GM12878 (cell line): ENCODE data around the gene VCPKMT. TPM values are rescaled to one million over a fixed set of nuclear protein-coding genes. Genes with fewer than 3 reads are reported as not detected.
A peak's percentile ranks its signal among the peaks of the same experiment; 100 is the strongest.

Experiments used
- ATAC-seq: fragments of 200-7000 bp; cut with Tn5 transposase; 3 replicates; pipeline ENCODE4 v1.9.1; 2020; ENCODE audit warnings: mild to moderate bottlenecking, moderate library complexity
- BruUV-seq: library from RNA; stranded (reverse); fragments of 400-500 nt; replicated peaks from 2 replicates; lab custom pipeline; 2021; lab: Mats Ljungman, UMichigan
- CTCF ChIA-PET: fragments of 300-600 bp; sonication (Branson Sonifier 250); formaldehyde crosslinking; extraction: SDS; loops from one replicate; lab custom pipeline; 2021; ENCODE audit warnings: inconsistent platforms; lab: Yijun Ruan, JAX
- POLR2A ChIA-PET: fragments of 350-600 bp; formaldehyde crosslinking; extraction: SDS; loops from one replicate; lab custom pipeline; 2021; ENCODE audit warnings: inconsistent platforms; lab: Charles Lee
- RAD21 ChIA-PET: fragments of 300-600 bp; sonication (Branson Sonifier 250); formaldehyde crosslinking; loops from one replicate; lab custom pipeline; 2023; ENCODE audit warnings: antibody characterized with exemption; ENCODE audit not compliant: unreplicated experiment; lab: Charles Lee
- SMC1A ChIA-PET: fragments of 300-600 bp; sonication (Branson Sonifier 250); formaldehyde crosslinking; loops from one replicate; lab custom pipeline; 2023; ENCODE audit not compliant: unreplicated experiment, uncharacterized antibody; lab: Charles Lee
- DNase-seq: peaks from one replicate; pipeline ENCODE4 v3.0.0-alpha.2; 2011; ENCODE audit warnings: low read depth, low spot score
- FAIRE-seq: peaks from 3 replicates; lab custom pipeline; 2011; peaks lifted over from hg19 to GRCh38; lab: Jason Lieb, UNC
- H2AFZ ChIP-seq: 2 replicates; pipeline ENCODE4 v1.6.0; 2011; ENCODE audit warnings: low read depth, low read length, control low read depth; ENCODE audit not compliant: control insufficient read depth
- H3K27ac ChIP-seq: 2 replicates; pipeline ENCODE4 v1.5.1; 2011; ENCODE audit warnings: control low read depth; ENCODE audit not compliant: control insufficient read depth, insufficient read depth
- H3K27me3 ChIP-seq, 2 experiments: replicated peaks in 1 of 2; 2 replicates each; pipeline versions ENCODE4 v1.6.0 to v1.6.1; 2011; ENCODE audit warnings: low read length in 1 of 2; ENCODE audit not compliant: control insufficient read depth in 2 of 2, insufficient read depth in 2 of 2
- H3K36me3 ChIP-seq, 2 experiments: 2 replicates each; pipeline ENCODE4 v1.5.1; 2011; ENCODE audit warnings: low read length in 1 of 2; ENCODE audit not compliant: control insufficient read depth in 2 of 2, insufficient read depth in 2 of 2
- H3K4me1 ChIP-seq: 2 replicates; pipeline ENCODE4 v1.6.1; 2011; ENCODE audit warnings: mild to moderate bottlenecking, low read length, moderate library complexity, mixed read lengths; ENCODE audit not compliant: control insufficient read depth, insufficient read depth
- H3K4me2 ChIP-seq: 2 replicates; pipeline ENCODE4 v1.6.0; 2011; ENCODE audit warnings: control low read depth; ENCODE audit not compliant: control insufficient read depth, insufficient read depth
- H3K4me3 ChIP-seq: fragments of 200-600 bp; sonication (generic); 2 replicates; pipeline ENCODE4 v1.5.1; 2016
- H3K79me2 ChIP-seq: 2 replicates; pipeline ENCODE4 v1.6.0; 2011; ENCODE audit warnings: low read length; ENCODE audit not compliant: control insufficient read depth, insufficient read depth
- H3K9ac ChIP-seq: 2 replicates; pipeline ENCODE4 v1.8.0; 2011; ENCODE audit warnings: low read length, control low read depth, mixed read lengths; ENCODE audit not compliant: control insufficient read depth, insufficient read depth
- H3K9me3 ChIP-seq: replicated peaks from 3 replicates; pipeline ENCODE4 v1.5.1; 2011; ENCODE audit warnings: mild to moderate bottlenecking, low read length; ENCODE audit not compliant: control insufficient read depth, insufficient read depth
- H4K20me1 ChIP-seq: 2 replicates; pipeline ENCODE4 v1.6.0; 2011; ENCODE audit not compliant: control insufficient read depth, insufficient read depth
- BHLHE40 ChIP-seq, 2 experiments: fragments of 450-650 bp in 1 of 2; IDR thresholded peaks; 2 replicates each; pipeline ENCODE4 v1.6.1; 2011 to 2017; ENCODE audit warnings: low read depth in 2 of 2, borderline replicate concordance in 1 of 2, improper control_type of control experiment in 1 of 2, low read length in 1 of 2, mild to moderate bottlenecking in 1 of 2
- CBX3 ChIP-seq: fragments of 200-600 bp; sonication (generic); IDR thresholded peaks from 2 replicates; pipeline ENCODE4 v1.6.1; 2016; ENCODE audit warnings: low read depth, borderline replicate concordance
- CREB1 ChIP-seq: IDR thresholded peaks from 2 replicates; pipeline ENCODE4 v1.6.1; 2012; ENCODE audit warnings: low read depth, mild to moderate bottlenecking, inconsistent platforms
- EGR1 ChIP-seq, 2 experiments: IDR thresholded peaks; 1 replicate in 1 of 2; 2 replicates in 1 of 2; pipeline ENCODE4 v1.6.1; 2011 to 2012; ENCODE audit warnings: low read depth in 2 of 2, low read length in 2 of 2, borderline replicate concordance in 1 of 2, mild to moderate bottlenecking in 1 of 2, moderate library complexity in 1 of 2
- FOXM1 ChIP-seq: IDR thresholded peaks from 2 replicates; pipeline ENCODE4 v1.6.1; 2012; ENCODE audit warnings: low read depth, mild to moderate bottlenecking, inconsistent platforms, low read length, moderate library complexity
- IKZF1 ChIP-seq: fragments of 450-650 bp; conservative IDR thresholded peaks from 2 replicates; pipeline ENCODE4 v1.6.1; 2017; ENCODE audit warnings: antibody characterized with exemption, mild to moderate bottlenecking
- IRF4 ChIP-seq: IDR thresholded peaks from 2 replicates; pipeline ENCODE4 v1.6.1; 2011; ENCODE audit warnings: low read depth, low read length
- POLR2AphosphoS2 ChIP-seq: IDR thresholded peaks from 2 replicates; pipeline ENCODE4 v1.6.1; 2011; ENCODE audit warnings: low read depth, mild to moderate bottlenecking, low read length, improper control_type of control experiment, moderate library complexity
- RELA ChIP-seq: fragments of 450-650 bp; IDR thresholded peaks from 2 replicates; pipeline ENCODE4 v1.8.0; 2014; ENCODE audit warnings: borderline replicate concordance; ENCODE audit not compliant: partially characterized antibody
- SP1 ChIP-seq: IDR thresholded peaks from one replicate; pipeline ENCODE4 v1.6.1; 2011; ENCODE audit warnings: low read depth, low read length
- WGBS: methylation state at CpG from one replicate; pipeline ENCODE4 v1.1.6; 2016; ENCODE audit warnings: low lambda C conversion rate; ENCODE audit not compliant: insufficient replicate concordance, insufficient coverage; ENCODE audit errors: missing lambda C conversion rate; 5-methylcytosine and 5-hydroxymethylcytosine counted together
- in situ Hi-C: fragments of 300-500 bp; cut with MboI; formaldehyde crosslinking; loops from 9 replicates; pipeline ENCODE4 v1.14.3; 2018; ENCODE audit warnings: mixed read lengths
- intact Hi-C: fragments of 100-400 bp; cut with micrococcal nuclease; formaldehyde crosslinking; loops from one replicate; pipeline ENCODE4 v1.14.2; 2022; ENCODE audit not compliant: unreplicated experiment
- polyA plus RNA-seq, 11 experiments: library from polyadenylated mRNA; depleted of rRNA in 4 of 11; unstranded in 6 of 11; stranded (reverse) in 5 of 11; fragments of >200 nt; fragmentation: Nextera tagmentation in 4 of 11; fragmentation: Illumina TruSeq in 1 of 11; extraction: Ambion mirVana in 4 of 11; extraction: Trizol in 1 of 11; gene quantifications; 1 replicate in 1 of 11; 2 replicates in 10 of 11; pipeline versions ENCODE4 v1.2.1 to v1.2.3, GENCODE V29; 2011 to 2016; ENCODE audit warnings: inconsistent platforms in 2 of 11, missing spikeins in 2 of 11, low read depth in 1 of 11
- total RNA-seq, 4 experiments: library from RNA; depleted of rRNA in 3 of 4; stranded (reverse); fragments of >200 nt in 3 of 4; fragmentation: Illumina TruSeq in 1 of 4; extraction: Trizol in 1 of 4; gene quantifications; 2 replicates each; pipeline versions ENCODE4 v1.2.1 to v1.2.3, GENCODE V29; 2013 to 2021
- TF ChIP-seq, protein P1 (sequence below): IDR thresholded peaks from 2 replicates; pipeline ENCODE4 v1.6.1; 2012; ENCODE audit warnings: improper control_type of control experiment, low read depth, low read length; ENCODE audit not compliant: insufficient replicate concordance
- TF ChIP-seq, protein P2 (sequence below): fragments of 450-650 bp; IDR thresholded peaks from 2 replicates; pipeline ENCODE4 v1.6.1; 2017; ENCODE audit warnings: mild to moderate bottlenecking, low read depth, inconsistent platforms; ENCODE audit not compliant: poor library complexity, severe bottlenecking
- TF ChIP-seq, protein P3 (sequence below): fragments of 450-650 bp; IDR thresholded peaks from 2 replicates; pipeline ENCODE4 v1.6.1; 2016; ENCODE audit warnings: mild to moderate bottlenecking

Gene VCPKMT
- total and polyA plus RNA-seq, 10 of the 15 experiments (the other 5 are each of a cell fraction or from before 2014, with no cell fraction given): 8.5 to 18.4 (median 12.8) TPM

- under 1% methylated on average over 7 of the region's 7 CpGs for WGBS
- CTCF ChIA-PET: interaction anchor here (0.7 to 5.6 kb wide), 19 partner anchors 16 to 429 kb away, joined by 3 to 92 read pairs (median 5); partner anchors contain the start of gene NEMF
- H3K9me3 ChIP-seq: no peaks in the 10 kb centered on the region
- TF ChIP-seq FOXM1: peak; percentile 64; the same call in 1 of the 2 replicates
- TF ChIP-seq, protein P1, sequence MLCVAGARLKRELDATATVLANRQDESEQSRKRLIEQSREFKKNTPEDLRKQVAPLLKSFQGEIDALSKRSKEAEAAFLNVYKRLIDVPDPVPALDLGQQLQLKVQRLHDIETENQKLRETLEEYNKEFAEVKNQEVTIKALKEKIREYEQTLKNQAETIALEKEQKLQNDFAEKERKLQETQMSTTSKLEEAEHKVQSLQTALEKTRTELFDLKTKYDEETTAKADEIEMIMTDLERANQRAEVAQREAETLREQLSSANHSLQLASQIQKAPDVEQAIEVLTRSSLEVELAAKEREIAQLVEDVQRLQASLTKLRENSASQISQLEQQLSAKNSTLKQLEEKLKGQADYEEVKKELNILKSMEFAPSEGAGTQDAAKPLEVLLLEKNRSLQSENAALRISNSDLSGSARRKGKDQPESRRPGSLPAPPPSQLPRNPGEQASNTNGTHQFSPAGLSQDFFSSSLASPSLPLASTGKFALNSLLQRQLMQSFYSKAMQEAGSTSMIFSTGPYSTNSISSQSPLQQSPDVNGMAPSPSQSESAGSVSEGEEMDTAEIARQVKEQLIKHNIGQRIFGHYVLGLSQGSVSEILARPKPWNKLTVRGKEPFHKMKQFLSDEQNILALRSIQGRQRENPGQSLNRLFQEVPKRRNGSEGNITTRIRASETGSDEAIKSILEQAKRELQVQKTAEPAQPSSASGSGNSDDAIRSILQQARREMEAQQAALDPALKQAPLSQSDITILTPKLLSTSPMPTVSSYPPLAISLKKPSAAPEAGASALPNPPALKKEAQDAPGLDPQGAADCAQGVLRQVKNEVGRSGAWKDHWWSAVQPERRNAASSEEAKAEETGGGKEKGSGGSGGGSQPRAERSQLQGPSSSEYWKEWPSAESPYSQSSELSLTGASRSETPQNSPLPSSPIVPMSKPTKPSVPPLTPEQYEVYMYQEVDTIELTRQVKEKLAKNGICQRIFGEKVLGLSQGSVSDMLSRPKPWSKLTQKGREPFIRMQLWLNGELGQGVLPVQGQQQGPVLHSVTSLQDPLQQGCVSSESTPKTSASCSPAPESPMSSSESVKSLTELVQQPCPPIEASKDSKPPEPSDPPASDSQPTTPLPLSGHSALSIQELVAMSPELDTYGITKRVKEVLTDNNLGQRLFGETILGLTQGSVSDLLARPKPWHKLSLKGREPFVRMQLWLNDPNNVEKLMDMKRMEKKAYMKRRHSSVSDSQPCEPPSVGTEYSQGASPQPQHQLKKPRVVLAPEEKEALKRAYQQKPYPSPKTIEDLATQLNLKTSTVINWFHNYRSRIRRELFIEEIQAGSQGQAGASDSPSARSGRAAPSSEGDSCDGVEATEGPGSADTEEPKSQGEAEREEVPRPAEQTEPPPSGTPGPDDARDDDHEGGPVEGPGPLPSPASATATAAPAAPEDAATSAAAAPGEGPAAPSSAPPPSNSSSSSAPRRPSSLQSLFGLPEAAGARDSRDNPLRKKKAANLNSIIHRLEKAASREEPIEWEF: peak; percentile 8
- TF ChIP-seq IRF4: no peak
- TF ChIP-seq RELA: peak; percentile 15
- TF ChIP-seq EGR1 (IDR thresholded peaks at IDR 0.05; ENCODE audit: borderline replicate concordance in 1 of 2, low read depth in 2 of 2, low read length in 2 of 2): no peak
- 0 out of 2 replicates have a peak, but pooled peaks have one; percentile 27 for TF ChIP-seq IKZF1
- TF ChIP-seq BHLHE40 (IDR thresholded peaks at IDR 0.05; ENCODE audit: borderline replicate concordance in 1 of 2, low read depth in 2 of 2, low read length in 1 of 2): peak in 1 of 2 experiments; percentile 62; a peak in 2 of 4 replicates
- 0 out of 2 replicates have a peak, but pooled peaks have one; percentile 47 for TF ChIP-seq CREB1
- TF ChIP-seq POLR2AphosphoS2: 0 out of 2 replicates have a peak, but pooled peaks have one; percentile 53
- TF ChIP-seq CBX3: no peak
- TF ChIP-seq, protein P2, sequence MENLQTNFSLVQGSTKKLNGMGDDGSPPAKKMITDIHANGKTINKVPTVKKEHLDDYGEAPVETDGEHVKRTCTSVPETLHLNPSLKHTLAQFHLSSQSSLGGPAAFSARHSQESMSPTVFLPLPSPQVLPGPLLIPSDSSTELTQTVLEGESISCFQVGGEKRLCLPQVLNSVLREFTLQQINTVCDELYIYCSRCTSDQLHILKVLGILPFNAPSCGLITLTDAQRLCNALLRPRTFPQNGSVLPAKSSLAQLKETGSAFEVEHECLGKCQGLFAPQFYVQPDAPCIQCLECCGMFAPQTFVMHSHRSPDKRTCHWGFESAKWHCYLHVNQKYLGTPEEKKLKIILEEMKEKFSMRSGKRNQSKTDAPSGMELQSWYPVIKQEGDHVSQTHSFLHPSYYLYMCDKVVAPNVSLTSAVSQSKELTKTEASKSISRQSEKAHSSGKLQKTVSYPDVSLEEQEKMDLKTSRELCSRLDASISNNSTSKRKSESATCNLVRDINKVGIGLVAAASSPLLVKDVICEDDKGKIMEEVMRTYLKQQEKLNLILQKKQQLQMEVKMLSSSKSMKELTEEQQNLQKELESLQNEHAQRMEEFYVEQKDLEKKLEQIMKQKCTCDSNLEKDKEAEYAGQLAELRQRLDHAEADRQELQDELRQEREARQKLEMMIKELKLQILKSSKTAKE: peak; percentile 35
- peak; percentile 40 for TF ChIP-seq SP1
- TF ChIP-seq, protein P3, sequence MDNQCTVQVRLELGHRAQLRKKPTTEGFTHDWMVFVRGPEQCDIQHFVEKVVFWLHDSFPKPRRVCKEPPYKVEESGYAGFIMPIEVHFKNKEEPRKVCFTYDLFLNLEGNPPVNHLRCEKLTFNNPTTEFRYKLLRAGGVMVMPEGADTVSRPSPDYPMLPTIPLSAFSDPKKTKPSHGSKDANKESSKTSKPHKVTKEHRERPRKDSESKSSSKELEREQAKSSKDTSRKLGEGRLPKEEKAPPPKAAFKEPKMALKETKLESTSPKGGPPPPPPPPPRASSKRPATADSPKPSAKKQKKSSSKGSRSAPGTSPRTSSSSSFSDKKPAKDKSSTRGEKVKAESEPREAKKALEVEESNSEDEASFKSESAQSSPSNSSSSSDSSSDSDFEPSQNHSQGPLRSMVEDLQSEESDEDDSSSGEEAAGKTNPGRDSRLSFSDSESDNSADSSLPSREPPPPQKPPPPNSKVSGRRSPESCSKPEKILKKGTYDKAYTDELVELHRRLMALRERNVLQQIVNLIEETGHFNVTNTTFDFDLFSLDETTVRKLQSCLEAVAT: peak; percentile 87
Observed at GRCh38 chr14:50062438-50063085, 53.8 kb downstream of the VCPKMT start.

More at GRCh38 chr14:50062438-50063085, 53.8 kb downstream of the VCPKMT start:
- H3K79me2 ChIP-seq: peaks cover 7% of the 10 kb centered on the region
- ATAC-seq (peak; percentile 58), DNase-seq (peak; percentile 71), FAIRE-seq (no peak)
- H3K4me2 ChIP-seq: peak overlapping the region; percentile 86
- no TSS peak for BruUV-seq
- H4K20me1 ChIP-seq: no peaks in the 10 kb centered on the region
- ChIA-PET RAD21 (interaction anchor here (1.0 to 6.1 kb wide), 24 partner anchors 9 to 210 kb away, joined by 3 to 110 read pairs (median 14); partner anchors contain the start of genes ARF6 and NEMF), SMC1A (interaction anchor here (0.7 to 6.7 kb wide), 33 partner anchors 9 to 210 kb away, joined by 3 to 96 read pairs (median 6); partner anchors contain the start of gene NEMF), POLR2A (interaction anchor here (0.8 to 4.2 kb wide), 18 partner anchors 8 to 199 kb away, joined by 3 to 62 read pairs (median 8); partner anchors contain the start of gene ARF6)
- H3K4me1 ChIP-seq: peaks cover 64% of the 10 kb centered on the region
- H2AFZ ChIP-seq: peak overlapping the region; percentile 52
- peak overlapping the region; percentile 94 for H3K9ac ChIP-seq
- H3K36me3 ChIP-seq: no peaks in the 10 kb centered on the region; a peak in 1 of 4 replicates
- intact Hi-C loops (loop anchor here (1.0 to 5.0 kb wide), 4 partner anchors 42 to 200 kb away; no protein-coding TSS in a partner anchor), in situ Hi-C loops (no loop called here)
- no peaks in the 10 kb centered on the region for H3K27me3 ChIP-seq
- H3K27ac ChIP-seq: peak overlapping the region; percentile 98
- peak overlapping the region; percentile 60; the same call in 1 of the 2 replicates for H3K4me3 ChIP-seq
